ENCODE measurements around the gene TLL2. TPM values are rescaled to one million over a fixed set of nuclear protein-coding genes. Genes with fewer than 3 reads are reported as not detected.

The TLL2 gene
- total RNA-seq, 1 donor from 2014 or later, result not detected

GRCh38 chr10:96448558-96448957, 65.2 kb downstream of the TLL2 start:
- no peaks in the 10 kb centered on the region for H3K36me3 Mint-ChIP-seq (ENCODE audit: low read depth)
- no peak overlapping the region for H3K27ac Mint-ChIP-seq
- no peaks in the 10 kb centered on the region for H3K4me1 Mint-ChIP-seq (ENCODE audit: low read depth)
- intact Hi-C loops (cut with micrococcal nuclease), result no loop called here
- H3K27me3 Mint-ChIP-seq (ENCODE audit: low read depth), result no peaks in the 10 kb centered on the region
- DNase-seq (ENCODE audit: low spot score), result no peak
- H3K9me3 Mint-ChIP-seq, result no peaks in the 10 kb centered on the region
- no peak overlapping the region for H3K4me3 Mint-ChIP-seq (ENCODE audit: low read depth)

- Mint-ChIP-seq H3K27me3 (ENCODE audit: low read depth) (no peaks in the 10 kb centered on the region), H3K4me3 (ENCODE audit: low read depth) (no peak overlapping the region)
- intact Hi-C loops (cut with micrococcal nuclease), result no loop called here
Measured at GRCh38 chr10:96448021-96448457, 65.7 kb downstream of the TLL2 start.

GRCh38 chr10:96446966-96447596, 66.6 kb downstream of the TLL2 start:
- Mint-ChIP-seq H3K4me3 (ENCODE audit: low read depth) (no peak overlapping the region), H3K4me1 (ENCODE audit: low read depth) (no peaks in the 10 kb centered on the region), H3K27ac (no peak overlapping the region), H3K27me3 (ENCODE audit: low read depth) (no peaks in the 10 kb centered on the region), H3K36me3 (ENCODE audit: low read depth) (no peaks in the 10 kb centered on the region), H3K9me3 (no peaks in the 10 kb centered on the region)
- no peak for DNase-seq (ENCODE audit: low spot score)
- intact Hi-C loops (cut with micrococcal nuclease), result no loop called here

More at GRCh38 chr10:96448021-96448457, 65.7 kb downstream of the TLL2 start:
- H3K9me3 Mint-ChIP-seq, result no peaks in the 10 kb centered on the region
- DNase-seq (ENCODE audit: low spot score), result no peak
- no peak overlapping the region for H3K27ac Mint-ChIP-seq
- H3K36me3 Mint-ChIP-seq (ENCODE audit: low read depth), result no peaks in the 10 kb centered on the region
- H3K4me1 Mint-ChIP-seq (ENCODE audit: low read depth), result no peaks in the 10 kb centered on the region

GRCh38 chr10:96441987-96442643, 71.6 kb downstream of the TLL2 start:
- intact Hi-C loops (cut with micrococcal nuclease), result no loop called here
- Mint-ChIP-seq H3K4me3 (ENCODE audit: low read depth) (no peak overlapping the region), H3K27ac (no peak overlapping the region), H3K9me3 (no peaks in the 10 kb centered on the region), H3K27me3 (ENCODE audit: low read depth) (peaks cover 5% of the 10 kb centered on the region), H3K36me3 (ENCODE audit: low read depth) (no peaks in the 10 kb centered on the region), H3K4me1 (ENCODE audit: low read depth) (no peaks in the 10 kb centered on the region)
- DNase-seq (ENCODE audit: low spot score), result no peak

- Mint-ChIP-seq H3K36me3 (ENCODE audit: low read depth) (no peaks in the 10 kb centered on the region), H3K9me3 (no peaks in the 10 kb centered on the region), H3K4me1 (ENCODE audit: low read depth) (no peaks in the 10 kb centered on the region), H3K27me3 (ENCODE audit: low read depth) (peaks cover 5% of the 10 kb centered on the region), H3K27ac (no peak overlapping the region), H3K4me3 (ENCODE audit: low read depth) (no peak overlapping the region)
- intact Hi-C loops (cut with micrococcal nuclease), result no loop called here
- DNase-seq (ENCODE audit: low spot score), result no peak
Measured at GRCh38 chr10:96441322-96441885, 72.3 kb downstream of the TLL2 start.

- DNase-seq (ENCODE audit: low spot score), result no peak
- intact Hi-C loops (cut with micrococcal nuclease), result no loop called here
- Mint-ChIP-seq H3K9me3 (no peaks in the 10 kb centered on the region), H3K27me3 (ENCODE audit: low read depth) (peaks cover 5% of the 10 kb centered on the region), H3K4me3 (ENCODE audit: low read depth) (no peak overlapping the region), H3K4me1 (ENCODE audit: low read depth) (no peaks in the 10 kb centered on the region), H3K27ac (no peak overlapping the region), H3K36me3 (ENCODE audit: low read depth) (no peaks in the 10 kb centered on the region)
Measured at GRCh38 chr10:96440361-96441292, 73.1 kb downstream of the TLL2 start.

- no peak for DNase-seq (ENCODE audit: low spot score)
- Mint-ChIP-seq H3K27me3 (ENCODE audit: low read depth) (peaks cover 5% of the 10 kb centered on the region), H3K4me3 (ENCODE audit: low read depth) (no peak overlapping the region), H3K27ac (no peak overlapping the region), H3K4me1 (ENCODE audit: low read depth) (no peaks in the 10 kb centered on the region), H3K36me3 (ENCODE audit: low read depth) (no peaks in the 10 kb centered on the region), H3K9me3 (no peaks in the 10 kb centered on the region)
- intact Hi-C loops (cut with micrococcal nuclease), result no loop called here
Measured at GRCh38 chr10:96439725-96440124, 74.0 kb downstream of the TLL2 start.

- no peaks in the 10 kb centered on the region for H3K9me3 Mint-ChIP-seq
- intact Hi-C loops (cut with micrococcal nuclease), result no loop called here
- no peak overlapping the region for H3K27ac Mint-ChIP-seq
- peaks cover 5% of the 10 kb centered on the region for H3K27me3 Mint-ChIP-seq (ENCODE audit: low read depth)
- H3K4me1 Mint-ChIP-seq (ENCODE audit: low read depth), result no peaks in the 10 kb centered on the region
- H3K4me3 Mint-ChIP-seq (ENCODE audit: low read depth), result no peak overlapping the region
- DNase-seq (ENCODE audit: low spot score), result no peak
- no peaks in the 10 kb centered on the region for H3K36me3 Mint-ChIP-seq (ENCODE audit: low read depth)
Measured at GRCh38 chr10:96436035-96436434, 77.7 kb downstream of the TLL2 start.

- H3K4me1 Mint-ChIP-seq (ENCODE audit: low read depth), result no peaks in the 10 kb centered on the region
- no peaks in the 10 kb centered on the region for H3K36me3 Mint-ChIP-seq (ENCODE audit: low read depth)
- no peak overlapping the region for H3K4me3 Mint-ChIP-seq (ENCODE audit: low read depth)
- H3K27me3 Mint-ChIP-seq (ENCODE audit: low read depth), result peaks cover 9% of the 10 kb centered on the region
- no peak overlapping the region for H3K27ac Mint-ChIP-seq
- no peaks in the 10 kb centered on the region for H3K9me3 Mint-ChIP-seq
- intact Hi-C loops (cut with micrococcal nuclease), result no loop called here
- DNase-seq (ENCODE audit: low spot score), result no peak
Measured at GRCh38 chr10:96431211-96431970, 82.3 kb downstream of the TLL2 start.

- Mint-ChIP-seq H3K36me3 (ENCODE audit: low read depth) (no peaks in the 10 kb centered on the region), H3K27me3 (ENCODE audit: low read depth) (peaks cover 28% of the 10 kb centered on the region), H3K27ac (no peak overlapping the region), H3K4me1 (ENCODE audit: low read depth) (no peaks in the 10 kb centered on the region), H3K9me3 (no peaks in the 10 kb centered on the region), H3K4me3 (ENCODE audit: low read depth) (no peak overlapping the region)
- intact Hi-C loops (cut with micrococcal nuclease), result no loop called here
- no peak for DNase-seq (ENCODE audit: low spot score)
Measured at GRCh38 chr10:96427291-96427690, 86.4 kb downstream of the TLL2 start.

- Mint-ChIP-seq H3K27ac (no peak overlapping the region), H3K27me3 (ENCODE audit: low read depth) (peaks cover 25% of the 10 kb centered on the region), H3K4me1 (ENCODE audit: low read depth) (no peaks in the 10 kb centered on the region), H3K36me3 (ENCODE audit: low read depth) (no peaks in the 10 kb centered on the region), H3K4me3 (ENCODE audit: low read depth) (no peak overlapping the region), H3K9me3 (no peaks in the 10 kb centered on the region)
- intact Hi-C loops (cut with micrococcal nuclease), result no loop called here
- DNase-seq (ENCODE audit: low spot score), result no peak
Measured at GRCh38 chr10:96422525-96422924, 91.2 kb downstream of the TLL2 start.

- intact Hi-C loops (cut with micrococcal nuclease), result no loop called here
- no peak for DNase-seq (ENCODE audit: low spot score)
- no peaks in the 10 kb centered on the region for H3K36me3 Mint-ChIP-seq (ENCODE audit: low read depth)
- H3K9me3 Mint-ChIP-seq, result no peaks in the 10 kb centered on the region
- H3K27me3 Mint-ChIP-seq (ENCODE audit: low read depth), result peaks cover 25% of the 10 kb centered on the region
- H3K27ac Mint-ChIP-seq, result no peak overlapping the region
- no peak overlapping the region for H3K4me3 Mint-ChIP-seq (ENCODE audit: low read depth)
- no peaks in the 10 kb centered on the region for H3K4me1 Mint-ChIP-seq (ENCODE audit: low read depth)
Measured at GRCh38 chr10:96421995-96422394, 91.7 kb downstream of the TLL2 start.
